Vagina (tissue), 2 donors: ENCODE results near the gene SPAG9. TPM values are rescaled to one million over a fixed set of nuclear protein-coding genes. Genes with fewer than 3 reads are reported as not detected.

ENCODE experiments used
- DNase-seq, 2 donors: peaks; one replicate each; pipeline ENCODE4 v3.0.0-alpha.2; 2017; ENCODE audit errors: extremely low spot score in 2 of 2
- H3K27ac ChIP-seq: fragments of 200-600 bp; sonication (generic); one replicate; pipeline ENCODE4 v1.5.1; 2019
- H3K27me3 ChIP-seq: fragments of 200-600 bp; sonication (generic); one replicate; pipeline ENCODE4 v1.5.1; 2019
- H3K36me3 ChIP-seq, 2 donors: fragments of 200-600 bp; sonication (generic); one replicate each; pipeline ENCODE4 v1.5.1; 2017 to 2019
- H3K4me1 ChIP-seq: fragments of 200-600 bp; sonication (generic); one replicate; pipeline ENCODE4 v1.5.1; 2019
- H3K4me3 ChIP-seq, 2 donors: fragments of 200-600 bp; sonication (generic); 1 replicate in 1 of 2; 2 replicates in 1 of 2; pipeline ENCODE4 v1.5.1; 2016 to 2019
- H3K9me3 ChIP-seq: fragments of 200-600 bp; sonication (generic); one replicate; pipeline ENCODE4 v1.5.1; 2019
- POLR2A ChIP-seq, 2 donors: fragments of 450-650 bp; IDR thresholded peaks; one replicate each; pipeline ENCODE4 v1.6.1; 2017; ENCODE audit warnings: antibody characterized with exemption in 2 of 2, mild to moderate bottlenecking in 2 of 2, moderate library complexity in 2 of 2
- POLR2AphosphoS5 ChIP-seq, 2 donors: sonication (generic); formaldehyde crosslinking; IDR thresholded peaks; one replicate each; pipeline ENCODE4 v1.9.0; 2017; ENCODE audit warnings: antibody characterized with exemption in 2 of 2, mild to moderate bottlenecking in 2 of 2, low read depth in 1 of 2; ENCODE audit not compliant: insufficient read depth in 1 of 2
- intact Hi-C: fragments of 100-400 bp; cut with DNase I; formaldehyde crosslinking; loops from one replicate; pipeline ENCODE4 v1.15.1; 2023
- total RNA-seq: library from RNA; depleted of rRNA; stranded (reverse); fragments of >200 nt; gene quantifications from one replicate; pipeline ENCODE4 v1.2.3, GENCODE V29; 2016
- TF ChIP-seq, protein P1 (sequence below), 3 experiments: fragments of 450-650 bp in 2 of 3; fragments of 200-600 bp in 1 of 3; sonication (generic) in 1 of 3; IDR thresholded peaks; one replicate each; pipeline ENCODE4 v1.5.1; 2017 to 2019; ENCODE audit warnings: antibody characterized with exemption in 3 of 3, mild to moderate bottlenecking in 2 of 3, moderate library complexity in 2 of 3

The SPAG9 gene
- total RNA-seq, 1 donor from 2014 or later: 92.6 TPM

GRCh38 chr17:50989149-50989548 is 131.5 kb downstream of the SPAG9 start:
- Histone ChIP-seq H3K4me3 (no peak overlapping the region), H3K27me3 (no peaks in the 10 kb centered on the region), H3K4me1 (no peaks in the 10 kb centered on the region), H3K36me3 (peaks cover 4 to 90% of the 10 kb centered on the region in 2 donors), H3K9me3 (no peaks in the 10 kb centered on the region), H3K27ac (no peak overlapping the region)
- TF ChIP-seq, protein P1, sequence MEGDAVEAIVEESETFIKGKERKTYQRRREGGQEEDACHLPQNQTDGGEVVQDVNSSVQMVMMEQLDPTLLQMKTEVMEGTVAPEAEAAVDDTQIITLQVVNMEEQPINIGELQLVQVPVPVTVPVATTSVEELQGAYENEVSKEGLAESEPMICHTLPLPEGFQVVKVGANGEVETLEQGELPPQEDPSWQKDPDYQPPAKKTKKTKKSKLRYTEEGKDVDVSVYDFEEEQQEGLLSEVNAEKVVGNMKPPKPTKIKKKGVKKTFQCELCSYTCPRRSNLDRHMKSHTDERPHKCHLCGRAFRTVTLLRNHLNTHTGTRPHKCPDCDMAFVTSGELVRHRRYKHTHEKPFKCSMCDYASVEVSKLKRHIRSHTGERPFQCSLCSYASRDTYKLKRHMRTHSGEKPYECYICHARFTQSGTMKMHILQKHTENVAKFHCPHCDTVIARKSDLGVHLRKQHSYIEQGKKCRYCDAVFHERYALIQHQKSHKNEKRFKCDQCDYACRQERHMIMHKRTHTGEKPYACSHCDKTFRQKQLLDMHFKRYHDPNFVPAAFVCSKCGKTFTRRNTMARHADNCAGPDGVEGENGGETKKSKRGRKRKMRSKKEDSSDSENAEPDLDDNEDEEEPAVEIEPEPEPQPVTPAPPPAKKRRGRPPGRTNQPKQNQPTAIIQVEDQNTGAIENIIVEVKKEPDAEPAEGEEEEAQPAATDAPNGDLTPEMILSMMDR (IDR thresholded peaks at IDR 0.05): no peak
- TF ChIP-seq POLR2AphosphoS5 (IDR thresholded peaks at IDR 0.05; ENCODE audit: insufficient read depth in 1 of 2, low read depth in 1 of 2) (no peak), POLR2A (IDR thresholded peaks at IDR 0.05) (no peak)
- no peak for DNase-seq
- intact Hi-C loops: no loop called here

DNA sequence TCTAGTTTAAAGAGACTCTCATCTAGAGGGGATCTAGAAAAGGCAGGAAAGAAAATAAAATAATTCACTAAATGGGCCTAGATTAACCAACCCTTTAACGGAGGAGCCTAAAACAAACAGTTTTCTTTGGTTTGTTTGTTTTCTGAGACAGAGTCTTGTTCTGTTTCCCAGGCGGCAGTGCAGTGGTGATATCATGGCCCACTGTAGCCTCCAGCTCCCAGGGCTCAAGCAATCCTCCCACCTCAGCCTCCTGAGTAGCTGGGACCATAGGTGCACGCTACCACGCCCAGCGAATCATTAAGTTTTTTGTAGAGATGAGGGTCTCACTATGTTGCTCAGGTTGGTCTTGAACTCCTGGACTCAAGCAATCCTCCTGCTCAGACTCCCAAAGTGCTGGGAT is 132.2 kb downstream of the SPAG9 start:
- TF ChIP-seq POLR2AphosphoS5 (IDR thresholded peaks at IDR 0.05; ENCODE audit: insufficient read depth in 1 of 2, low read depth in 1 of 2): no peak
- TF ChIP-seq, protein P1 (IDR thresholded peaks at IDR 0.05): no peak
- no peak for TF ChIP-seq POLR2A (IDR thresholded peaks at IDR 0.05)
- DNase-seq: no peak
- Histone ChIP-seq H3K4me3 (no peak overlapping the region), H3K27me3 (no peaks in the 10 kb centered on the region), H3K4me1 (no peaks in the 10 kb centered on the region), H3K36me3 (peaks cover 4 to 87% of the 10 kb centered on the region in 2 donors), H3K27ac (no peak overlapping the region), H3K9me3 (no peaks in the 10 kb centered on the region)
- intact Hi-C loops: no loop called here

DNA sequence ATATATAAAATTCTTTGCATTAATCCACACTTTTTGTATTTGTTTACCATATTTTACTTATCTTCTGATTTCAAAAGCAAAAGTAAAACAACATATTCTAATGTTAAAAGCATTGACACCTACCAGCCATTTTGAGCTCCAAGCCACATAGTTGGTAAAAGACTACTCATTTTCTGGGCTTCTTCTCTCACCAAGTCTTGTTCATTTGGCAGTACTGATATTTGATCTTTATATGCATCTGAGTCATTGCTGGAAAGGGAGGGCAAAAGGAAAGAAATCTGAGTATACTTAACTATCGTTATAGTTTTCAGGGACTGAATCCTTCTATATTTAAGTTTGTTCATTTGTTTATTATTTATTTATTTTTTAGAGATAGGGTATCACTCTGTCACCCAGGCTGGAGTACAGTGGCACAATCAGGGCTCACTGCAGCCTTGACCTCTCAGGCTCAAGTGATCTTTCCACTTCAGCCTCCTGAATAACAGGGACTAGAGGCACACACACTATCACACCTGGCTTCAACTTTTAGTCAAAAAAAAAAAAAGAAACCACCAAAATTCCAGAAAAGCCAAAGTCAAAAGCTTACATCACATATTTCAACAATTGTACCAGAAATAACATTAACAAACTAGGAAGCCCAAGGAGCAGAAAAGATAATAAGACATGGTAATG is 133.5 kb downstream of the SPAG9 start:
- no peaks in the 10 kb centered on the region for H3K27me3 ChIP-seq
- no peak overlapping the region for H3K27ac ChIP-seq
- peaks cover 4 to 74% of the 10 kb centered on the region in 2 donors for H3K36me3 ChIP-seq
- TF ChIP-seq POLR2AphosphoS5 (IDR thresholded peaks at IDR 0.05; ENCODE audit: insufficient read depth in 1 of 2, low read depth in 1 of 2) (no peak), POLR2A (IDR thresholded peaks at IDR 0.05) (no peak)
- TF ChIP-seq, protein P1 (IDR thresholded peaks at IDR 0.05): no peak
- H3K4me3 ChIP-seq: no peak overlapping the region
- no peaks in the 10 kb centered on the region for H3K9me3 ChIP-seq
- no peak for DNase-seq
- intact Hi-C loops: no loop called here
- no peaks in the 10 kb centered on the region for H3K4me1 ChIP-seq

DNA sequence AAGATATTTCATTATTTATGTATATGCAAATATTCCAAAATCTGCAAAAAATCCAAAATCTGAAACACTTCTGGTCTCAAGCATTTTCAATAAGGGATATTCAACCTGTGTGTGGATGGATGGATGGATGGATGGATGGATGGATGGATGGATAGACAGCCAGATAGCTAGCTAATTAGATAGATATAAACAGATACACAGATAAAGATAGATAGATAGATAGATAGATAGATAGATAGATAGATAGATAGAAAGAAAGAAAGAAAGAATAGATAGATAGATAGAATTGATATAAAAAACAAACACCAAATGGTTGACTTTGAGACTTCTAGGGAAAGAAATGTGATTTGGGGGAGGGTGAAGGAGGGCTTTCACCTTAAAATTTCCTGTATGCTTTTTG is 139.4 kb downstream of the SPAG9 start:
- TF ChIP-seq POLR2AphosphoS5 (IDR thresholded peaks at IDR 0.05; ENCODE audit: insufficient read depth in 1 of 2, low read depth in 1 of 2): no peak
- TF ChIP-seq POLR2A (IDR thresholded peaks at IDR 0.05): no peak
- TF ChIP-seq, protein P1 (IDR thresholded peaks at IDR 0.05): no peak
- Histone ChIP-seq H3K4me1 (no peaks in the 10 kb centered on the region), H3K36me3 (peaks cover 0 to 43% of the 10 kb centered on the region in 2 donors), H3K9me3 (no peaks in the 10 kb centered on the region), H3K4me3 (no peak overlapping the region), H3K27me3 (no peaks in the 10 kb centered on the region), H3K27ac (no peak overlapping the region)
- intact Hi-C loops: no loop called here
- DNase-seq: no peak

GRCh38 chr17:50979524-50979927 is 141.1 kb downstream of the SPAG9 start:
- no peak overlapping the region for H3K4me3 ChIP-seq
- no peaks in the 10 kb centered on the region for H3K4me1 ChIP-seq
- peaks cover 0 to 47% of the 10 kb centered on the region in 2 donors for H3K36me3 ChIP-seq
- no peaks in the 10 kb centered on the region for H3K9me3 ChIP-seq
- no peaks in the 10 kb centered on the region for H3K27me3 ChIP-seq
- intact Hi-C loops: no loop called here
- H3K27ac ChIP-seq: no peak overlapping the region
- DNase-seq: no peak
- no peak for TF ChIP-seq POLR2AphosphoS5 (IDR thresholded peaks at IDR 0.05; ENCODE audit: insufficient read depth in 1 of 2, low read depth in 1 of 2)
- no peak for TF ChIP-seq POLR2A (IDR thresholded peaks at IDR 0.05)
- TF ChIP-seq, protein P1 (IDR thresholded peaks at IDR 0.05): no peak
